HTR-8/SVneo (cell line): ENCODE results near the gene ZNF253.
"Not testable (repeated sequence)": the region's sequence is repeated elsewhere in the genome, so short reads cannot be mapped to it uniquely, and the experiment has no call there.

Source experiments
- DNase-seq: peaks from one replicate; pipeline ENCODE4 v3.0.0; 2011; ENCODE audit warnings: low spot score, mixed read lengths; ENCODE audit not compliant: insufficient read length
- FAIRE-seq: peaks from 2 replicates; lab custom pipeline; 2011; peaks lifted over from hg19 to GRCh38; lab: Jason Lieb, UNC

ZNF253 gene

GRCh38 chr19:19865750-19866610, at the start of gene ZNF253:
TSS of gene ZNF253 (plus strand) at chr19:19865882. CDS start at chr19:19865997, 115 bp downstream.
- DNase-seq (peak; percentile 91), FAIRE-seq (peak; percentile 9)

DNA sequence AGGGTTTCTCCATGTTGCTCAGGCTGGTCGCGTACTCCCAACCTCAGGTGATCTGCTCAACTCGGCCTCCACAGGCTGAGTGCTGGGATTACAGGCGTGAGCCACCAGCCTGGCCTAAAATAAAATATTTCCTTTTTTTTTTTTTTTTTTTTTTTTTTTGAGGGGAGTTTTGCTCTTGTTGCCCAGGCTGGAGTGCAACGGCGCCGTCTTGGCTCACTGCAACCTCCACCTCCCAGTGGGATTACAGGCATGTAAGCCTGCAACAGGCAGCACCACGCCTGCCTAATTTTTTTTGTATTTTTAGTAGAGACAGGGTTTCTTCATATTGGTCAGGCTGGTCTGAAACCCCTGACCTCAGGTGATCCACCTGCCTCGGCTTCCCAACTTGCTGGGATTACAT, 49.0 kb upstream of the ZNF253 start:
- DNase-seq: no peak
- FAIRE-seq: no peak

DNA sequence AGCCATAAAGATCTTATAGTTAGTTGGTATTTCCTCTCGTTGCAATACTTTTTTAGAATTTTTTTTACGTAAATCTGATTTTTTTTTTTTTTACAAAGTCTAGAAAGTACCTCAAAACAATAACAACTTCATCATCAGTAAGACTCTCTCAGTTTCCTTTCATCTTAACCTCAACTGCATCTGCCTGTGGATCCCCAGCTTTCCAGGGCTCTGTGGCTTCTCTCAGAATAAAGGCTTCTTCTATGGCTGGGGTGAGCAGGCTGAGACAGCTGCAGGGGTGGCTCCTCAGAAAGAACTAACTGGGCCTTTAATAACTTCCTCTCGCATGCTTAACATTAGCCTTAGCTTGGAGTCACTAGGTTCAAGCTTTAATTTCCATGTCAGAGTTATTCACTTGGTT, 48.3 kb upstream of the ZNF253 start:
- FAIRE-seq (no peak), DNase-seq (no peak)

- DNase-seq: no peak
- no peak for FAIRE-seq
Measured at GRCh38 chr19:19820774-19821320, 44.8 kb upstream of the ZNF253 start.

GRCh38 chr19:19821366-19821951, 44.2 kb upstream of the ZNF253 start, which contains the start of gene ZNF506:
TSS of gene ZNF506 (minus strand) at chr19:19821750. CDS start at chr19:19821603, 147 bp downstream.
- DNase-seq: peak; percentile 92
- peak; percentile 83 for FAIRE-seq

GRCh38 chr19:19821976-19822375, 43.7 kb upstream of the ZNF253 start:
- FAIRE-seq, DNase-seq: not testable (repeated sequence)

GRCh38 chr19:19823916-19824315, 41.8 kb upstream of the ZNF253 start:
- FAIRE-seq (no peak), DNase-seq (no peak)

GRCh38 chr19:19826875-19827274, 38.8 kb upstream of the ZNF253 start:
- no peak for DNase-seq
- FAIRE-seq: no peak

DNA sequence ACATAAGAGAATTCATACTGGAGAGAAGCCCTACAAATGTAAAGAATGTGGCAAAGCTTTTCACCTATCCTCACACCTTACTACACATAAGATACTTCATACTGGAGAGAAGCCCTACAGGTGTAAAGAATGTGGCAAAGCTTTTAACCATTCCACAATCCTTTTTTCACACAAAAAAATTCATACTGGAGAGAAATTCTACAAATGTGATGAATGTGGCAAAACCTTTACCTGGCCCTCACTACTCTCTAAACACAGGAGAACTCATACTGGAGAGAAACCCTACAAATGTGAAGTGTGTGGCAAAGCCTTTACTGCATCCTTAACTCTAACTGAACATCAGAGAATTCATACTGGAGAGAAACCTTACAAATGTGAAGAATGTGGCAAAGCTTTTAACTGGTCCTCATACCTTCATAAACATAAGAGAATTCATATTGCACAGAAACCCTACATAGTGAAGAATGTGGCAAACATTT, 30.1 kb upstream of the ZNF253 start:
- FAIRE-seq: no peak
- no peak for DNase-seq

DNA sequence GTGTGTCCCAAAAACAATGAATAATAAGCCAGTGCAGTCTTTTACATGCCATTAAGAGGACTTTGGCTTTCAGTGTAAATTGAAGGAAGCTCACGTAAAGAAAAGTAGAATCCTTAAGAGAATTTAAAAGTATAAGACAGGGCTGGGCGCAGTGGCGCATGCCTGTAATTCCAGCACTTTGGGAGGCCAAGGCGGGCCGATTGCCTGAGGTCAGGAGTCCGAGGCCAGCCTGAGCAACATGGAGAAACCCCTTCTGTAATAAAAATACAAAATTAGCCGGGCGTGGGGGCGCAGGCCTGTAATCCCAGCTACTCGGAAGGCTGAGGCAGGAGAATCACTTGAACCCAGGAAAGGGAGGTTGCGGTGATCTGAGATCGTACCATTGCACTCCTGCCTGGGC, 17.9 kb upstream of the ZNF253 start:
- DNase-seq (no peak), FAIRE-seq (no peak)

- no peak for DNase-seq
Measured at GRCh38 chr19:19849056-19849455, 16.6 kb upstream of the ZNF253 start.

GRCh38 chr19:19851740-19852139, 13.9 kb upstream of the ZNF253 start:
- FAIRE-seq, DNase-seq: not testable (repeated sequence)

More at GRCh38 chr19:19849056-19849455, 16.6 kb upstream of the ZNF253 start:
- FAIRE-seq: no peak

GRCh38 chr19:19858751-19859150, 6.9 kb upstream of the ZNF253 start:
- DNase-seq (no peak), FAIRE-seq (no peak)

DNA sequence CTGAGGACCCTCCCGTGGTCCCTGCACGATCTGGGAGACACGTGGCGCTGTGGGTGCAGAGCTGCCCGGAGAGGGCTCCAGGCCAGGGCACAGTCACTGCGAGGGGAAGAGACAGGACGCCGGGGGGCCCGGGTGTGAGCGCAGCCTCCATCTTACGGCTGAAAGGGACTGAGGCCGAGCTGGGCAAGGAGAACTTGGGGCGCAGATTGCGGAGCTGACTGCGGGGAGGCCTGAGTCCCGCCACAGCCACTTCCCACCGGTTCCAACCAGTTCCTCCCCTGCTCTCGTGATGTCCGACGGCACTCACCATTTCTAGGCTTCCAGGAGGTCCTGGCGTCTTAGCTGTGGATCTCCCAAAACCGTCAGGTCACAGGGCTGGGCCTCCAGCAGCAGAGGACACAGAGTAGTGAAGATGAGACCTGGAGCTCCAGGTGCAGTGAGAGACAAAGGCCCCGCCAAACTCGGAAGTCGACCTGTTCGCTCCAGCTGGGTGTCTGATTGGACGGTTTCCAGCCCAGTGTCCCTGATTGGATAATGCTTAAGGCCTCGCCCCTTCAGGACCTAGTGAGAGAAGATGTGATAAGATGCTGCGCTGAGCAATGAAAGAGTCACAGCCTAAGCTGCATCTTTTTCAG, 4.8 kb upstream of the ZNF253 start:
- DNase-seq (no peak), FAIRE-seq (no peak)

GRCh38 chr19:19866611-19867248, 1.0 kb downstream of the ZNF253 start:
- DNase-seq: peak; percentile 1
- FAIRE-seq: no peak

DNA sequence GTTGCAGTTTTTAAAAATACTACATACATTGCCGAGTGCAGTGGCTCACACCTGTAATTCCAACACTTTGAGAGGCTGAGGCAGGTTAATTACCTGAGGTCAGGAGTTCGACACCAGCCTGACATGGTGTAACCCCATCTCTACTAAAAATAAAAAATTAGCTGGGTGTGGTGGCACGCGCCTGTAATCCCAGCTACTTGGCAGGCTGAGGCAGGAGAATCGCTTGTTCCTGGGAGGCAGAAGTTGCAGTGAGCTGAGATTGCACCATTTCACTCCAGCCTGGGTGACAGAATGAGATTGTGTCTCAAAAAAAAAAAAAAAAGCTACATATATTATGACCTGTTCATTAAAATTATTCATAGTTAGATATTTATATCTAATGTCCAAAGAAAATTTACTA, 4.4 kb downstream of the ZNF253 start:
- FAIRE-seq, DNase-seq: not testable (repeated sequence)

- no peak for FAIRE-seq
- no peak for DNase-seq
Measured at GRCh38 chr19:19871932-19872331, 6.2 kb downstream of the ZNF253 start.

- DNase-seq (no peak), FAIRE-seq (no peak)
Measured at GRCh38 chr19:19873381-19873780, 7.7 kb downstream of the ZNF253 start.

GRCh38 chr19:19877724-19878123, 12.0 kb downstream of the ZNF253 start:
- FAIRE-seq: no peak
- DNase-seq: no peak

DNA sequence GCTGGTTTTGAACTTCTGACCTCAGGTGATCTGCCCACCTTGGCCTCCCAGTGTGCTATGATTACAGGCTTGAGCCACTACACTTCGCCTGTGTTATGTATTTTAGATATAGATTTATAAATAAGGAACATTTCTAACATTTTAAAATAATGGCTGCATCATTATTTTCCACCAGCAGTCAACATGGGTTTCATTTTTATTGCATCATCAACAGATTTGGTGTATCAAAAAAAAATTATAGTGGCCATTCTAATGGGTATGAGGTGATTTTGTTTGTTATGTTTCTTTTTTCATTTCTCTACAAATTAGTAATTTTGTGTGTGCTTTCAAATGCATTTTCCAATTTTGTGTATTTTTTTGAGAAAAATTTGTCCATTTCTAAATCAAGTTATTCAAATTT, 18.9 kb downstream of the ZNF253 start:
- FAIRE-seq (no peak), DNase-seq (no peak)
